GM12891 (cell line): ENCODE results near the gene PTGIS.

ENCODE experiments used
- DNase-seq: peaks from one replicate; pipeline ENCODE4 v3.0.0; 2011; ENCODE audit warnings: low spot score; ENCODE audit not compliant: insufficient read length
- FAIRE-seq: peaks from 2 replicates; lab custom pipeline; 2011; peaks lifted over from hg19 to GRCh38; lab: Jason Lieb, UNC
- PAX5 ChIP-seq: IDR thresholded peaks from 2 replicates; pipeline ENCODE4 v1.6.1; 2011; ENCODE audit warnings: low read length, moderate library complexity, mild to moderate bottlenecking; ENCODE audit not compliant: insufficient read depth, severe bottlenecking
- POLR2A ChIP-seq: IDR thresholded peaks from 2 replicates; pipeline ENCODE4 v1.6.1; 2011; ENCODE audit warnings: low read depth, low read length, control low read depth
- POLR2AphosphoS5 ChIP-seq: IDR thresholded peaks from 2 replicates; pipeline ENCODE4 v1.6.1; 2011; ENCODE audit warnings: low read depth, low read length, control low read depth
- POU2F2 ChIP-seq: IDR thresholded peaks from 2 replicates; pipeline ENCODE4 v1.6.1; 2011; ENCODE audit warnings: low read depth, mild to moderate bottlenecking, control low read depth, low read length, moderate library complexity
- SPI1 ChIP-seq: IDR thresholded peaks from 2 replicates; pipeline ENCODE4 v1.6.1; 2011; ENCODE audit warnings: low read depth, low read length, control low read depth
- TAF1 ChIP-seq: IDR thresholded peaks from 2 replicates; pipeline ENCODE4 v1.6.1; 2011; ENCODE audit warnings: low read depth, low read length, control low read depth

The PTGIS gene

DNA sequence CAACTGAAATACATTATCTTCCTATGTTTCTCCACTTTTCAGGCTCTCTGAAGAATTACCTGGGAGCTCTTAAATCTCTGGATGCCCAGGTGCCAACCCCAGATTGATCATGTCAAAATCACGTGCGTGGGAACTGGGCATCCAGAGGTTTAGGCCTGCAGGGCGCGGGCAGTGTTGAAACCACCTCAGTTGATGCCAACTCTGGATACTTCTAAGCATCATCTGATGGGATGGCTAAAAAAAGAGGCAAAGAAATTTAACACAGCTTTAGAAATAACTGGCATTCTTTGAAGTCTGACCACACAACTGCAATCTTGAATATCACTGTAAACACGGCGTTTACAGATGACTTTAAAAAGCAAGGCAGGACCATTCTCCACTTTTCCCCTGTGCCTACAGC, 41.9 kb downstream of the PTGIS start:
- TF ChIP-seq POLR2AphosphoS5 (no peak), POLR2A (no peak), POU2F2 (no peak), PAX5 (no peak), SPI1 (no peak), TAF1 (no peak)
- DNase-seq = no peak
- FAIRE-seq = no peak

DNA sequence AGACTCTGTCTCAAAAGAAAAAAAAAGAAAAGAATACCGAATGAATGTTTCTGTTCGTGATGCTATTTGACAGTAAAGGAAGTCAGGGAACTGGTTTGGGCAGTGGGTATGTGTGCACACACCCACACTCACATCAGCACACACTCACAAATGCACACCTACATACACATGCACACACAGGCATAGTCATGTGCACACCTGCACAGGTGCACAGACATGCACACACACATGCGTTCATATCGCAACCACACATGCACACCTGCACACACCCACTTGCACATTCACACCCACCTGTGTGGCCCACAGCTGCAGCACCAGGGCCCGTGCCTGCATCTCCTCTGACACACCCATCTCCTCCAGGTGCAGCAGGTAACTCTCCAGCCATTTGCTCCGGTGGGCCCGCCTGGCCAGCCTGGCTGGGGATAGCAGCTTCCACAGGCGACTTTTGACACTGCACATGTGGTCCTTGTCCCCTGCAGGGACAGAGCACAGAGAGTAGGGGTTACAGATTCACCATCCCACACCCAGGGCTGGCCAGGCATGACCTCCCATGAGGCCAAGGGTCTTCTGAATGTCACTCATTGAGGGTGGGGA, 44.1 kb downstream of the PTGIS start:
- no peak for DNase-seq
- TF ChIP-seq POU2F2 (no peak), TAF1 (no peak), POLR2A (no peak), SPI1 (no peak), PAX5 (no peak), POLR2AphosphoS5 (no peak)
- FAIRE-seq = no peak

DNA sequence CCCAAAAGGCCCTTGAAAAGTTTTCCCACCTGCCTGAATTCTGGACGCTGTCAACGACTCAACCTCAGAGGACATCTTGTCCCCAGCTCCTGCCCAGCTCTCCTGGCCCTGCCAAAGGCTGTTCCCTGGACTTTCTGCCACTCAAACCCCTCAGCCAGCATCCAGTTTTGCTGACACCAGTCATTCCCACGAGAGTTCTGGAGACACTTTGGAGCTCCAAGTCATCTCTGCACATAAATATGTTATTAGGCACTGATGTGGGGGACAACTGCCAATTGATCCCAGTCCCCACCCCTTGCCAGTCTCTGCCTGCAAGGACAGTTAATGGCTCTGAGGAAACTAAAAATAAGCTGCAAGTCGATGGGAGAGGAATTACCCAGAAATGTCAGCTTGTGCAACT, 46.6 kb downstream of the PTGIS start:
- FAIRE-seq (no peak), DNase-seq (no peak)
- TF ChIP-seq TAF1 (no peak), POLR2AphosphoS5 (no peak), SPI1 (no peak), PAX5 (no peak), POU2F2 (no peak), POLR2A (no peak)

DNA sequence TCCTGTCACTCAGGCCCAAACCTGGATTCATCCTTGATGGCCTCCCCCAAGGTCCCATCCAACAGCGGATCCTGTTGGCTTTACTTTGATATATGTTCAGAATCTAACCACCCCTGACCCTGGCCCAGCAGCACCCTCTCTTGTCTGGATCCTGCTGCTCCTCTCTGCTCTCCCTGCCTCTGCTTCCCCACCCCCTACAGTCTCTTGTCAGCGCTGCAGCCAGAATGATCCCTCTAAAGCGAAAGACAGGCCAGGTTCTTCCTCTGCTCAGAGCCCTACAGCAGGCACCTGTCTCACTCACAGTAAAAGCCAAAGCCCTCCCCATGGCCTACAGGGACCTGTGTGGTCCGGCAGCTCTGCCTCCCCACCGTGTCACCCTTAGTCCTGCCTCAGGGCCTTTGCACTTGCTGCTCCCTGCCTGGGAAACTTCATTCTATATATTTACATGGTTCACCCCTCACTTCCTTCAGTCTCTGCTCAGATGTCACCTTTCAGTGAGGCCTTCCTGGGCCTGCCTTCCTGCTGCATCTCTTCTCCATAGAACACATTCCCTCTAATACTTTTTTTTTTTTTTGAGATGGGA, 48.1 kb downstream of the PTGIS start:
- FAIRE-seq = no peak
- no peak for DNase-seq
- no peak for TF ChIP-seq TAF1
- TF ChIP-seq SPI1 = no peak
- TF ChIP-seq POLR2AphosphoS5 = no peak
- no peak for TF ChIP-seq POLR2A
- no peak for TF ChIP-seq POU2F2
- TF ChIP-seq PAX5 = no peak

DNA sequence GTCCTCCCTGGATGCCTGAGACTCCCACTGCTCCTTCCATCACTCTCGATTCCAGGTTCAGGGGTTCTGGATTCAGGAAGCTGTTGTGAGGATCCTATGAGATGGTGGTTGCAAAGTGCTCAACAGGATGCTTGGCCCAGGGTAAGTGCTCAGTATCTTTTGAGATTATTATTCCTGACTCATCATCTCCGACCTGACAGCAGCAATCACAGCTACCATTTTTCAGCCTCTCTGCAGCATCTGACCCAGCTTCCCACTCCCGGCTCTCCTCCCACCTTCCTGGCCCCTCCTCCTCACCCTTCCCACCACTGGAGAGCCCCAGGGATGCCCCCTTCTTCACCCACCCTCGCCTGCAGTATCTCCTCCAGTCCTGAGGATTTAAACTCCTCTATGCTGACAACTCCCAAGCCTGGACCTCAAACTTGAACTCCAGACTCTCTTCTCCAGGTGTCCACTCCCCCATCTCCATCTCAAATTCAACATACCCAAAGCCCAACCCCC, 48.7 kb downstream of the PTGIS start:
- FAIRE-seq = no peak
- no peak for TF ChIP-seq POLR2AphosphoS5
- no peak for TF ChIP-seq PAX5
- TF ChIP-seq POU2F2 = no peak
- TF ChIP-seq SPI1 = no peak
- TF ChIP-seq POLR2A = no peak
- no peak for TF ChIP-seq TAF1
- no peak for DNase-seq

DNA sequence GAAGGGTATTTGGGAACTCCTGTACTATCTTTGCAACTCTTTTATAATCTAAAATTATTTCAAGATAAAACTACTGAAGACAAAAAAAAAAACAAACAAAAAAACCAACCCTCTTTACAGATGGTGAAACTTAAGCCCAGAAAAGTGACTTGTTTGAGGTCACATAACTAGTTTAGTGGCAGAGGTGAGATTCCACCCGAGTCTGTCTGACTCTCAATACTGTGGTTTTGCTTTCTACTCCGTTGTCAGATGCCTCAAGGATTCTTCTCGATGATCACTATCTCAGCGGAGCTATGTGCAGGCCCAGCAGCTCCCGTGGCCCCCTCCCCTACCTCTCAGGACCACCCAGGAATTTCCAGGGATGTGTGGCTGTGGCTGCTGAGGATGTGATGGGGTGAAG, 49.4 kb downstream of the PTGIS start:
- FAIRE-seq (no peak), DNase-seq (no peak)
- no peak for TF ChIP-seq SPI1
- TF ChIP-seq POLR2AphosphoS5 = no peak
- no peak for TF ChIP-seq POLR2A

DNA sequence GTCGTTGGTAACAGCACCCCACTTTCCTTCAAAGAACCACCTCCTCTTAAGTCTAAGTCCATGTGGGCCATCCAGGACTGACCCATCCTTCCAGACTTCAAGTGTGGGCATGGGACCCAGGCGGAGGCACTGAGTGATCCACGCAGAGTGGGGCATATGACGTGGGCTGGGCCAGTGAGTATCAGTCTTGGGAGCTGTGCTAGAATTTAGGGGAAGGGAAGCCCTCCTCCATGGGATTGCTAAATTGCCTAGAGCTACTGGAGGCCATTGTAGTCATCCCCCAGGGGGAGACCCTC, 50.2 kb downstream of the PTGIS start:
- DNase-seq (no peak), FAIRE-seq (no peak)
- TF ChIP-seq PAX5 (no peak), POLR2A (no peak), POU2F2 (no peak), POLR2AphosphoS5 (no peak), TAF1 (no peak), SPI1 (no peak)

DNA sequence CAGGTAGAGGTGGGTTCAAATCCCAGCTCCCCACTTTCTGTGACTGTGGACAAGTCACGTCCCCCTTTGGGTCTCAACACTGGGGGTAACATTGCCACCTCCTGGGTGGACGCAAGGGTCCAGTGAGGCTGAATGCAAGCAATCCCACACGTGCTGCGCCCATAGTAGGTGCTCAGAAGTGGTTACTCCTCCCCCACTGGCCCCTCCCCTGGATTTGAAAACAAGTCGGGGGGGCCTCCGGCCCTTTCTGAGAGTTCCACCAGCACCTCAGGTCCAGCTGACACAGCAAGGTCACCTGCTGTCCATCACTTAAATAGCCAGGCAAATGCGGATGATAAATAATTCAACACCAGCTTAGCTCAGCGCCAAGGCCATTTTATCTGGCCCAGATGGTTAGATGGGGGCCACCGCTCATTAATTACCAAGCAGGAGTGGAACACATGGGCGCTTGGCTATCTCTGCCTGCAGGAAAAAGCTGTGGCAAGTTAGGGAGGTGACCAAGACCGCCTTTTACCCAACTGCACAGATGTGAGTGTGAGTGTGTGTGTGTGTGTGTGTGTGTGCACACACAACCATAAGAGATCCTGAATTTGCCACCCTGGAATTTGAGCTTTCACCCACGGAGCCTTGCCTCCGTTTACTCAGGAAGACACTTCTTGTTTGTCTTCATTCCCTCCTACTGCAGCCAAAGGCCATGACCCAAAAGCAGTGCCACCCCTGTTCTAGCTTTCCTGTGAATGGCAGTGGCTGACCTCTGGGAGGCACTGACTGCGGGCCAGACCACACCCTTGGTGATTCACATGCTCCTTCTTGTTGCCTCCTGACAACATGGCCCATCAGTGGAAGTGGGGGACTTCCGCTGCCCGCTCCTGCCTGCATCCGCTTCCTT, 50.8 kb downstream of the PTGIS start:
- no peak for DNase-seq
- FAIRE-seq = no peak
- TF ChIP-seq POLR2A (no peak), SPI1 (no peak), POLR2AphosphoS5 (no peak), TAF1 (no peak), PAX5 (no peak)

DNA sequence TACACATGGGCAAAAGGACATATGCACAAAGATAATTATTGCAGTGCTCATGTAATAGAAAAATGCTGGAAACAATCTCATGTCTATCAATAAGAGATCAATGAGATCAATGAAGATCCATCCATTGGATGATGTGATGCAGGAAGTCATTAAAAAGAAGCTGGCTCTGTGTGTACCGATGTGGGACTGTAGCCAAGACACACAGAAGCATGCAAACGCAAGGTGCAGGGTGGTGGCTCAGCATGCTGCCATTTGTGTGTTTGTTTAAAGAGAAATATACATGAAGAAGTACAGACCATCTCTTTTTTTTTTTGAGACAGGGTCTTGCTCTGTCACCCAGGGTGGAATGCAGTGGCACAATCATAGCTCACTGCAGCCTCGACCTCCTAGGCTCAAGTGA, 52.4 kb downstream of the PTGIS start:
- FAIRE-seq (no peak), DNase-seq (no peak)
- TF ChIP-seq TAF1 (no peak), POLR2AphosphoS5 (no peak), PAX5 (no peak), SPI1 (no peak), POU2F2 (no peak), POLR2A (no peak)

DNA sequence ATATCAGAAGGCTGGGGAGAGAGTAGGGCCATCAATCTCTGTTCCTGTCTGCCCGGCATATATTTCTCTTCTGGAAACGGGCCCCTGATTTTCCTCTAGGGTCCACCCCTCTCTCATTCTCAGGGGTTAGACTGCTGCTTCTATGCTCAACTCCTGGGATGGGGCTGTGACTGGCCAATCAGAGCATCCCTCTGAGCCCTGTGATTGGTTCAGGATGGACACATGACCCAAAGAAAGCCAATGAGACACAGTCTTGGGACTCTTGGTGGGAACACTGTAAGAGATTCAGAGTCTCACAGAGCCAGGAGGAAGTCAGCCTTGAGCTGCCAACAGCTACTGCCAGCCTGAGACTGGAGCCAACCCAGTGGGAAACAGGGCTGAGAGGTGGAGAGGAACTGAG, 54.4 kb downstream of the PTGIS start:
- no peak for DNase-seq
- FAIRE-seq = no peak
- TF ChIP-seq TAF1 (no peak), PAX5 (no peak), POLR2A (no peak), SPI1 (no peak), POLR2AphosphoS5 (no peak), POU2F2 (no peak)
